HG03442 (cell line): ENCODE data around the gene MYO5C.

ENCODE experiments used
- ATAC-seq: cut with Tn5 transposase; IDR thresholded peaks from one replicate; pipeline ENCODE4 v1.9.1; 2021; ENCODE audit warnings: mild to moderate bottlenecking, moderate library complexity; ENCODE audit not compliant: unreplicated experiment

MYO5C gene

GRCh38 chr15:52220251-52220650 is 75.4 kb downstream of the MYO5C start:
- no peak for ATAC-seq

- ATAC-seq: no peak
Measured at GRCh38 chr15:52218816-52219215, 76.8 kb downstream of the MYO5C start.

- ATAC-seq: no peak
Measured at GRCh38 chr15:52218371-52218770, 77.2 kb downstream of the MYO5C start.

GRCh38 chr15:52217186-52217585 is 78.4 kb downstream of the MYO5C start:
- ATAC-seq: no peak

- ATAC-seq: no peak
Measured at GRCh38 chr15:52214553-52214952, 81.1 kb downstream of the MYO5C start.

GRCh38 chr15:52213206-52213605 is 82.4 kb downstream of the MYO5C start:
- no peak for ATAC-seq

GRCh38 chr15:52208306-52208946 is 87.2 kb downstream of the MYO5C start:
- ATAC-seq: peak; percentile 85

GRCh38 chr15:52207191-52207590 is 88.4 kb downstream of the MYO5C start:
- ATAC-seq: no peak

GRCh38 chr15:52206446-52206845 is 89.2 kb downstream of the MYO5C start:
- ATAC-seq: no peak

GRCh38 chr15:52204657-52205056 is 90.9 kb downstream of the MYO5C start:
- ATAC-seq: no peak

- ATAC-seq: no peak
Measured at GRCh38 chr15:52200831-52201365, 94.7 kb downstream of the MYO5C start.

- no peak for ATAC-seq
Measured at GRCh38 chr15:52199271-52199670, 96.3 kb downstream of the MYO5C start.

GRCh38 chr15:52196891-52197290 is 98.7 kb downstream of the MYO5C start:
- ATAC-seq: no peak

- no peak for ATAC-seq
Measured at GRCh38 chr15:52193791-52194190, 101.8 kb downstream of the MYO5C start.

- no peak for ATAC-seq
Measured at GRCh38 chr15:52193321-52193720, 102.3 kb downstream of the MYO5C start.

- ATAC-seq: no peak
Measured at GRCh38 chr15:52191207-52191606, 104.4 kb downstream of the MYO5C start, which contains the start of gene GNB5. GNB5 (minus strand) TSS chr15:52191392; CDS start chr15:52184676, 6,716 bp downstream.

- no peak for ATAC-seq
Measured at GRCh38 chr15:52186651-52187486, 108.7 kb downstream of the MYO5C start.

GRCh38 chr15:52185151-52185561 is 110.4 kb downstream of the MYO5C start:
- ATAC-seq: no peak

- ATAC-seq: no peak
Measured at GRCh38 chr15:52184721-52185120, 110.9 kb downstream of the MYO5C start.

GRCh38 chr15:52183562-52184173 is 111.9 kb downstream of the MYO5C start:
- no peak for ATAC-seq

- ATAC-seq: no peak
Measured at GRCh38 chr15:52181938-52182780, 113.4 kb downstream of the MYO5C start.
